OCI-LY3 (cell line): ENCODE measurements around the gene OASL.

Experiments used
- H2AFZ ChIP-seq: fragments of 200-600, 300-600 bp; shearing (Covaris generic); 2 replicates; pipeline ENCODE4 v1.6.0; 2014; ENCODE audit warnings: antibody characterized with exemption, low read depth, low read length
- H3K27ac ChIP-seq: fragments of 200-600, 300-600 bp; sonication (generic); 2 replicates; pipeline ENCODE4 v1.5.1; 2014; ENCODE audit warnings: mild to moderate bottlenecking, low read length, moderate library complexity, mixed read lengths
- H3K27me3 ChIP-seq: fragments of 200-600, 300-600 bp; sonication (generic); 2 replicates; pipeline ENCODE4 v1.6.1; 2014; ENCODE audit warnings: low read depth, low read length, mixed read lengths
- H3K36me3 ChIP-seq: fragments of 200-600, 300-600 bp; sonication (generic); replicated peaks from 2 replicates; pipeline ENCODE3; 2014; ENCODE audit warnings: low read depth, low read length, mixed read lengths
- H3K4me1 ChIP-seq: fragments of 300-600, 200-600 bp; sonication (generic); 2 replicates; pipeline ENCODE4 v1.6.1; 2014; ENCODE audit warnings: low read length, mixed read lengths
- H3K4me2 ChIP-seq: fragments of 200-600, 300-600 bp; sonication (generic); 2 replicates; pipeline ENCODE4 v1.6.1; 2014; ENCODE audit warnings: low read length, mixed read lengths
- H3K4me3 ChIP-seq: fragments of 300-600, 200-600 bp; sonication (generic); 2 replicates; pipeline ENCODE4 v1.5.1; 2014; ENCODE audit warnings: antibody characterized with exemption, mild to moderate bottlenecking, low read length, moderate library complexity
- H3K79me2 ChIP-seq: fragments of 300-600, 200-600 bp; shearing (Covaris generic); 2 replicates; pipeline ENCODE4 v1.6.1; 2014; ENCODE audit warnings: mild to moderate bottlenecking, low read length, mixed read lengths
- H3K9ac ChIP-seq: fragments of 300-600, 200-600 bp; shearing (Covaris generic); 2 replicates; pipeline ENCODE4 v1.6.0; 2014; ENCODE audit warnings: mild to moderate bottlenecking, low read length, moderate library complexity
- H3K9me3 ChIP-seq: fragments of 200-600, 300-600 bp; shearing (Covaris generic); 2 replicates; pipeline ENCODE4 v1.6.1; 2014; ENCODE audit warnings: low read length, mixed read lengths; ENCODE audit not compliant: insufficient read depth
- H4K20me1 ChIP-seq: fragments of 200-600, 300-600 bp; sonication (generic); 2 replicates; pipeline ENCODE4 v1.6.1; 2016; ENCODE audit warnings: low read length, mixed read lengths; ENCODE audit not compliant: insufficient read depth
- CTCF ChIP-seq: fragments of 200-600, 300-600 bp; sonication (generic); IDR thresholded peaks from 2 replicates; pipeline ENCODE4 v1.5.1; 2014; ENCODE audit warnings: antibody characterized with exemption, low read length, low read depth
- EZH2phosphoT487 ChIP-seq: fragments of 200-600 bp; shearing (Covaris generic); IDR thresholded peaks from 2 replicates; pipeline ENCODE4 v1.6.1; 2018; ENCODE audit warnings: antibody characterized with exemption, mixed run types, low read depth

The OASL gene

DNA sequence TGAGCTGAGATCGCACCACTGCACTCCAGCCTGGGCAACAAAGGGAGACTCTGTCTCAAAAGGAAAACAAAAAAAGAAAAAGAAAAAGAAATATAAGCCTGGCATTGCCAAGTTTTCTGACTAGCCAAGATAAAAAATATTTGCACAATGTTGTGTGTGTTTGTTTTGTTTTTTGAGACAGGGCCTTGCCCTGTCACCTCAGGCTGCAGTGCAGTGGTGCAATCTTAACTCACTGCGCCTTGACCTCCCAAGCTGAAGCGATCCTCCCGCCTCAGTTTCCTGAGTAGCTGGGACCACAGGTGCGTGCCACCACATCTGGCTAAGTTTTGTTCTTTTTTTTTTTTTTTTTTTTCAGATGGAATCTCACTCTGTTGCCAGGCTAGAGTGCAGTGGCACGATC, 17.3 kb downstream of the OASL start:
- Histone ChIP-seq H3K9ac (no peak overlapping the region), H3K4me2 (no peak overlapping the region), H3K79me2 (no peaks in the 10 kb centered on the region), H3K9me3 (no peaks in the 10 kb centered on the region), H3K27ac (no peak overlapping the region), H2AFZ (no peak overlapping the region), H3K4me3 (no peak overlapping the region), H3K27me3 (no peaks in the 10 kb centered on the region), H4K20me1 (no peaks in the 10 kb centered on the region), H3K36me3 (no peaks in the 10 kb centered on the region), H3K4me1 (no peaks in the 10 kb centered on the region)
- no peak for TF ChIP-seq EZH2phosphoT487
- TF ChIP-seq CTCF, result no peak

DNA sequence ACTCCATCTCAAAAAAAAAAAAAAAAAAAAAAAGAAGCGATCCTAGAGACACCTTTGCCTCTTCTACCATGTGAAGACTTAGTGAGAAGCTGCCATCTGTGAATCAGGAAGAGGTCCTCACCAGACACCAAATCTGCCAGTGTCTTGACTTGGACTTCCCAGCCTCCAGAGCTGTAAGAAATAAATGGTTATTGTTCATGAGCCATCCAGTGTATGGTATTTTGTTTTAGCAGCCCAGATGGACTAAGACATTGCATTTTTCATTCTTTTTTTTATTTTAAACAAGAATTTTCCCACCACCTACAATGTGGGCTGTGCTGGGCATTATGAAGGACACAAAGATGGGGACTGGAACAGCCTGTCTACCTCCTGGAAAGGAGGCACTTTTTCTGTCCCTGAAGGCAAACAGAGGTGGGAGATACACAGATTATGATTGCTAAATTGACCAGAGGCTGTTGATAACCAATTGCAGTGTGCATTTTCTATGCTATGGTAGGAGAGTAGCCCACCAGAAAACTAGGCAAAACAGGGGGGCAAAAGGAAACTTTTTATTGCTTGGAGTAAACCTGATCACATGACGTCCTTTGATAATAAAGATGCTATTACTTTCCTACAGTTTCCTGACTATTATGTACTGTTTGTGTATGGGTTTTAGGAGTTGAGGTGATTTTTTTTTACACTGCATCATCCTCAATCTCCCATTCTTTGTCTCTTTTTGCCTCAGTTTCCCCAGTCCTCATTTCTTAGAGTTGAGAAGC, 20.0 kb downstream of the OASL start:
- Histone ChIP-seq H2AFZ (no peak overlapping the region), H3K27ac (no peak overlapping the region), H3K79me2 (peaks cover 17% of the 10 kb centered on the region), H3K4me2 (no peak overlapping the region), H3K4me1 (peaks cover 8% of the 10 kb centered on the region), H3K9ac (no peak overlapping the region), H3K36me3 (no peaks in the 10 kb centered on the region), H4K20me1 (no peaks in the 10 kb centered on the region), H3K27me3 (no peaks in the 10 kb centered on the region), H3K4me3 (no peak overlapping the region), H3K9me3 (no peaks in the 10 kb centered on the region)
- TF ChIP-seq CTCF (no peak), EZH2phosphoT487 (no peak)

DNA sequence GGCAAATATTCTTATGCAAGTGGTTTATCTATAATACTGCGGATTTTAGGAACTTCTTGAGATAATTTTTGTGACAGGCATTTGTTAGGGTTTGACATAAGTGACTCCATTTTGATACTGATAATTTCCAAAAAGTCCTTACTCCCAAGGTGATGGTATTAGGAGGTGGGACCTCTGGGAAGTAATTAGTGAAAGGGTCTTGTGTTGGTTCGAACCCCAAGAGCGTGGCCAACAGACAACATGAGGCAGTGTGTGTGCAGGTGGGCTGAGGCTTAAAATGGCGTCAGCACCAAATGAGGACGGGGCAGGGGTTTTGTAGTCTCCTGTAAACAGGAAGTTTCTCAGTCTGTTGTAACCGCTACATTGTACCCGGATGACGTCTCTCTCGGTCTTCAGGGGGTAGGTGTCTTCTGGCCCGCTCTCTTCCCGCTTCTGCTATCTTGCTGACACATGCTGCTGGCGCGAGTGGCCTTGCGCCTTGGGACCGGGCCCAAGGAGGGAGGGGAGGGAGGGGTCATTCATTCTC, 21.0 kb downstream of the OASL start:
- H3K9ac ChIP-seq, result no peak overlapping the region
- no peak overlapping the region for H3K4me2 ChIP-seq
- no peaks in the 10 kb centered on the region for H3K9me3 ChIP-seq
- H3K27me3 ChIP-seq, result no peaks in the 10 kb centered on the region
- no peak overlapping the region for H2AFZ ChIP-seq
- H3K36me3 ChIP-seq, result peaks cover 4% of the 10 kb centered on the region
- peaks cover 8% of the 10 kb centered on the region for H3K4me1 ChIP-seq
- H3K27ac ChIP-seq, result no peak overlapping the region
- no peaks in the 10 kb centered on the region for H4K20me1 ChIP-seq
- no peak for TF ChIP-seq CTCF
- no peak for TF ChIP-seq EZH2phosphoT487
- H3K4me3 ChIP-seq, result no peak overlapping the region
- peaks cover 17% of the 10 kb centered on the region for H3K79me2 ChIP-seq

DNA sequence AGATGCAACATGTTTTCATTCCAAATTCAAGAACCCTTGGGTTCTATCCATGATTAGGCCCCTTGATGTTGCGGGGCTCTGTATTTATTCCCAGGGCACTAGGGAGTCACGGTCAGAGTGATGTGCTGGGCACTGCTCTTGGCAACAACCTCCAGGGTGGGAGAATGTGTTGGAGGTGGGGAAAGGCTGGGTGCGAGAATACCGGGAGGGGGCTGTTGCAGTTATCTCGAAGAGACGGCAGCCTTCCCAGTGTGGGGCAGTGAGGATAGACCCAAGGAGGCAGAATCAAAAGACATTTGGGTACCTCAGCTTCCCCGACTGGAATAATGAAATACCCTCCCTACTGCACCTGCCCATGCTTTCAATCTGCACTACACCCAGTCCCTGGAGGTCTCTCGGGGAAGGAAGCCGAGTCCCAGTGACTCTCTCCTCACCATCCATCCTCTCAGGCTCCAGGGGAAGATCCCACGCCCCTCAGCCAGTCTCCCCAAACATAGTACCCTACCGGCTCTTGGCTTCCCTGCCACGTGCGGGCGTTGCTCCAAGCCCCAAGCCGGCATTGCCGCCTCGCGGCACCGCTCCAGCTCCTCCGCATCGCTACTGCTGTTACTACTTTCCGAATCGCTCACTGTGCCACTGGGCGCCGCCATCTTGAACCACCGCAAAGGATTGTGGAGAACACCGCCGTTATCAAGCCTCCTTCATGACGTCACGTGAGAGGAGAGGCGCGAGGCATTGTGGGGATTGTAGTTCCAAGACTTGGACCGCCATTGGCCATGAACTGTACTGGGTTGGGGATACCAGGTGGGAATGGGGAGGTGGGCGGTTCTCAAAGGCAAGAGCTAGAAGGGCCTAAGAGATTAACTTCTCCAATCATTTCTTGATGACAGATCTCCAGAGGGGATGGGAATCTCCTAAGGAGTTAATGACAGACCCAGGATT, 22.9 kb downstream of the OASL start, which contains the start of gene C12orf43:
Gene C12orf43, minus strand, starts transcription at position 663 of the 942 bp plus-strand sequence. Its CDS starts 13 bp downstream, at position 650.
- no peaks in the 10 kb centered on the region for H3K27me3 ChIP-seq
- H3K4me2 ChIP-seq, result peak within 1 kb of the TSS; percentile 98
- no peaks in the 10 kb centered on the region for H4K20me1 ChIP-seq
- H3K4me3 ChIP-seq, result peak within 1 kb of the TSS; percentile 96
- no peak for TF ChIP-seq CTCF
- TF ChIP-seq EZH2phosphoT487, result no peak
- H3K9me3 ChIP-seq, result no peaks in the 10 kb centered on the region
- peaks cover 10% of the 10 kb centered on the region for H3K36me3 ChIP-seq
- peaks cover 17% of the 10 kb centered on the region for H3K79me2 ChIP-seq
- peak within 1 kb of the TSS; percentile 72 for H3K9ac ChIP-seq
- peaks cover 8% of the 10 kb centered on the region for H3K4me1 ChIP-seq
- peak within 1 kb of the TSS; percentile 45; the same call in 1 of the 2 replicates for H3K27ac ChIP-seq
- H2AFZ ChIP-seq, result peak within 1 kb of the TSS; percentile 100
